GM23248 (cell line): Measurements from ENCODE around the gene HSD17B11.

Source experiments
- EZH2 ChIP-seq: fragments of 200-600 bp; sonication (generic); IDR thresholded peaks from 2 replicates; pipeline ENCODE4 v1.6.1; 2018; ENCODE audit warnings: antibody characterized with exemption, mild to moderate bottlenecking; ENCODE audit not compliant: insufficient read depth, poor library complexity, severe bottlenecking
- EZH2phosphoT487 ChIP-seq: fragments of 200-600 bp; sonication (generic); IDR thresholded peaks from 2 replicates; pipeline ENCODE4 v1.6.1; 2018; ENCODE audit warnings: antibody characterized with exemption, moderate library complexity, mild to moderate bottlenecking, low read depth; ENCODE audit not compliant: insufficient read depth

- TF ChIP-seq EZH2 (no peak), EZH2phosphoT487 (no peak)
Measured at GRCh38 chr4:87375719-87376291, 15.2 kb downstream of the HSD17B11 start.
